ENCODE results near the gene BCAP31. TPM values are rescaled to one million over a fixed set of nuclear protein-coding genes. Genes with fewer than 3 reads are reported as not detected.
"Not testable (repeated sequence)": the region's sequence is repeated elsewhere in the genome, so short reads cannot be mapped to it uniquely, and the experiment has no call there.

Gene BCAP31
- polyA plus RNA-seq, 10 donors = 69.1 to 91.2 (median 73.2) TPM

DNA sequence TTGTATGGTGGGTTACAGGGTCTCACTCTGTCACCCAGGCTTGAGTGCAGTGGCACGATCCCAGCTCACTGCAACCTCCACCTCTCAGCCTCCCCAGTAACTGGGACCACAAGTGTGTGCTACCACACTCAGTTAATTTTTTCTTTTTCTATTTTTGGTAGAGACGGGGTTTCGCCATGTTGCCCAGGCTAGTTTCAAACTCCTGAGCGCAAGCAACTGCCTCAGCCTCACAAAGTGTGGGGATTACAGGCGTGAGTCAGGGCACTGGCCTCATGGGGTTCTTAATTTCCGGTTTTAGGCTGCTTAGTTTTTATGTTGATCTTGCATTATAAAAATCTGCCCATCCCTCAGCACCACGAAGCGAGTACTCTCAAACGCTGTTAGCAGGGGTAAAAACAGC is 6.7 kb downstream of the BCAP31 start:
- no peak for DNase-seq

DNA sequence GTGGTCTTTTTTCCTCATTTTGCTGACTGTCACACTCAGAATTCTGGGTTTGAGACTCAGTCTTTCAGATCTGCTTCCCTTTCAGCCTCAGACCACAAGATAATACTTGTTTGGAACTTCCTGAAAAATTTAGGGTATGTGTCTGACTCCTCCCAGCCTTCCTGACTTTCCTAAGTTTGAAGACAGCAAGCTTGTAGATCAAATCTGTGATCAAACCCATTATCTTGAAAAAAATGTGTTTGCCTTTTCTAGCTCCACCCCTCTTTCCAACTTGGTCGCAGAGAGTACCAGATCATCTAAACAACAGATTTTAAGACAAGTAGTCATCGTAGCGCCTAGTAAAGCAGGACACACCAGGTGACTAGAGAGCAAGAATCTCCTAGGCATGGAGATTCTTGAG is 9.9 kb downstream of the BCAP31 start:
- DNase-seq = no peak

DNA sequence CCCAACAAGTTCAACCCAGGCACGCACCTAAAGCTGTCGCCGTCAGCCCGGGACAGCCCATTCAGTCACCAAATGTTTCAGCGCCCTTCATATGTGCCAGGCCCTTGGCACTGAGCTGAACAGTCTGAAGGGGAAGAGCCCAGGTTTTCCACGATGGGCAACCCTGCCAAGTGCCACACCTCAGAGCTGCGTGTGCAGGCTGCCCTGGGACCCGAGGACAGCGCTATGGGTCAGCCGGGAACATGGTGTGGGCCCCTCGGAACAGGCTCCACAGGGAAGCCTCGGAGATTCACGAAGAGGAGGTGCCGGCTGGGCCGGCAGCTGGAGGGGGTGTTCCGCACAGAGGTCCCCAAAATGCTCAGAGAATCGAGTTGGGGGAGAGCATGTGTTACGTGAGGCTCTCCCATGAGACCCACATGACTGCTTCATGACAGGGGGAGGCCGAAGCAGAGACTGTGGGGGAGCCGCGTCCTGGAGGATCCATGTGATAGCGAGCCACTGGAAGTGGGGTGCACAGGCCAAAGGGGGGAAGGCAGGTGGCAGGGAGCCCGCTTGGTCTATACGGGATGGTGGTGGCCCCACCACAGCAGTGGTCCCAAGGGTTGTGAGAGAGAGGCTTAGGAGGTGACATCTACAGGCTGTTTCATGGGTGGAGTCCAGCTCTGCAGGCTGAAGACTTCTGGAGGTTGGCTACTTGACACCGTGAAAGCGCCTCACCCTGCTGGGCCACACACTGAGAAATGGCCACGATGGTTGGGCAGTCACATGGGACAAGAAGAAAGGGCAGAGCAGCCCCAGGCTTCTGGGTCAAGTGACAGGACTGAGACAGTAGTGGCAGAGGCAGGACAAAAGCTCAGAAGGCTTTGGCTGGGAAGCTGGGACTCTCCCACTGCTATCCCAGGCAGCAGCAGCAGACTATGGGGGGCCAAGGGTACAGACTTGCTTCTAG is 14.2 kb downstream of the BCAP31 start:
- no peak for DNase-seq

DNA sequence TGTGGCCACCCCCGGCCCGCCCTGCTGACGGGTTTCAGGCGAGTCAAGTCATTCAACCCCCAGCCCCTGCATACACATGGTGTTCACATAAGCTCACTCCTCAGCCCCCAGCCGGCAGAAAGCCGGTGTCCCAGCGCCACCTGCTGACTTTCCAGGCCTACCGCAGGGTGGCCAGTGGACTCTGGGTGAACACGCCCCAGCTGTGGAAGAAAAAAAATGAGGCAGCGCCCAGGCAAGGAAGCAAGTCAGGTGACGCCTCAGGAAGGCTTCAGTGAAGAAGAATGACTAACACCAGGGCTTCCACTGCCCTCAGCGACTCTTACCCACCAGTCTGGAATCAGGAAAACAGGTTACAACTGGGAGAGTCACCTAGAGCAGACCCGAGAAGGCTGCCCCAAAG is 15.8 kb downstream of the BCAP31 start:
- peak in 2 of 3 donors; percentile 57 to 71 for DNase-seq

DNA sequence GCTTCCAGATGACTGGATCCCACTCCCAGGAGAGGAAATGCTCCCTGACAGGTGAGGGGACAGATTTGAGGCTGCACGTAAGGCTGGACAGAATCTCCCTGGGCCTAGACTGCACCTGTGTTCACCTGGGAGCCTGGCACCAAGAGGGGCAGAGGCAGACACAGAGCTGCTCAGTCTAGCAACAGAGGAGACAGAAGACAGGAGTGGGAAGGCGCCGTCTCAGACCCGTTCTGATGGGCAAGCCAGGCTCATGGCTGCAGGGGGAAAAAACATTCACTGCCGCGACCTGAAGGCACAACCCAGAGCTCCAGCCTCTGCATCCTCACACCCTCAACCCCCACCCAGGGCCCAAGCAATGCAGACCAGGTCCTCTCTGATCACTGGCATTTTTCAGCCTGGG is 16.8 kb downstream of the BCAP31 start:
- no peak for DNase-seq

DNA sequence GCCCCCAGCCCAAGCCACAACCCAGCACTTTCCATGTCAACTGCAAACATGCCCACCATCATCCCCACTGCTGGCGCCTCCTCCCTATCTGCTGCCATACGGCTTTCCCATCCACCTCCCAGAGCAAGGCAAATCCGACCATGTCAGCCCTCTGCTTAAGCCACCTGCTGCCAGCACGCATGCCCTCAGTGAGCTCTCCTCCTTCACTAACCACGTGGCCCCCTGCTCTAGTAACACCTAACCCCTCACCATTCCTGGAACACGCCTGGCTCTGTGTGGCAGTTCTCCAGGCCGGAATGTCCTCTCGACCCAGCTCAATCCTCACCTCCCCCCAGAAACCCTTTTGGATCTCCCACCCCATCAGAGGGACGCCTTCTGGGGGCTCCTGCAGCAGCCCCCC is 17.4 kb downstream of the BCAP31 start:
- DNase-seq = no peak

DNA sequence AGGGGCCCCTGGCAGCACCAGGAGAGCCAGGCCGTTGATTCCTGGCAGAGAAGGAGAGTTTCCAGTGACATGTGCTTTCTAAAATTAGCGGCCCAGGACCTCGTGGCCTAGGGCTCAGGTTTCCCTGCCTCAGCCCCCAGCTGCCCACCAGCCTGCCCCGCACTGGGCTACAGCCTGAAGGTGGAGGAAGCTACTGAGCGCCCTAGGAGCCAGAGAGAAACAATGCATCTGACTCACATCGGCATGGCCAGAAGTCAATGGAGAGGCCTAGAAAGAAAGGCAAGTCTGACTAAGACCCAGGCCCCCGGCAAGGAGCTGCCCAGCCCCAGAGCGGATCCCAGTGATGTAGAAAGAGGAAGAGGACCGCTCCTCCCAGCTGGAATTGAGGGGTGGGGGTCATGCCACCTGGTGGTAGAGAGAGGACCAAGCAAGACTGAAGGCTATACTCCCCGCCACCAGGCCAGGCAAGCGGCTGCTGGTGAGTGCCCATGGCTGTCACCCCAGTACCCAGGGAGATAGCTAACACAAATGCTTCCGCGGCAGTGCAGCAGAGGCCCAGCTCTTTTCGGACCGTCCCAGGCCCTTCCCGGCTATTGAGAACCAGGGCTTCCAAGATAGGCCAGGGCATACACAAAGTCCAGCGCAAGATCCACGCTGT is 18.7 kb downstream of the BCAP31 start:
- DNase-seq = not testable (repeated sequence)

DNA sequence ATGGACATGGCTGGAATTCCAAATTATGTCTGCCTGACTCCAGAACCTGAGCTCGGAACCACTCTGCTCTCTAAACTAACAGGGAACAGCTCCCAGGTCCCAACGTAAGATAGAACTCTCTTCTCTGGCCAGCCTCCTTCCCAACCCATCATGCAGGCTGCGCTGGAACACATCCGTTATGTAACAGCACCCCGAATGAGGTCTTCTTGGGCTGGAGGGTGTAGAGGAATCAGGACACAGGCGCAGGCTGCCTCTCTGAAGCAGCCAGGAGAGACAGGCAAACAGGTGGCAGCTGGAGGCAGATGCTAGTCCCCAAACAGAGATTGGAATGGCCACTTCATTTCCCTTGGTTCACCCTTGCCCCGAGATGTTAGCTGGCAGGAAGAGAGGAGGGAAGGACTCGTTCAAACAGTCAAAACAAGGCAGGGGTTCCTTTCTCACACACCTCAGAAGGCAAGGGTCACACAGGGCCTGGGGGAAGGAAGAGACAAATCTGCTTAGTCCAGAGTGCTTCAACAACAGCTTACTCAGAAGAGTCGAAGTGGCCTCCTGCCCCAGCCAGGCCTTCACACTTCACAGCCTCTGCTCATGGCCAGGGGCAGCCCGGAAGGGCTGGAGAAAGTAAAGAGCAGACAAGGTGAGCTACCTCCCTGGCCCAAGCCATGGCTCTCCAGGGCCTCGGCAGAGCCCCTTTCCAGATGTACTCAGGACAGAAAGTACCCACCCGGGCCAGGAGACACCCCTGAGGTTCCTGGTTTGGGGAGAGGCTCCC is 19.4 kb downstream of the BCAP31 start:
- DNase-seq = not testable (repeated sequence)

DNA sequence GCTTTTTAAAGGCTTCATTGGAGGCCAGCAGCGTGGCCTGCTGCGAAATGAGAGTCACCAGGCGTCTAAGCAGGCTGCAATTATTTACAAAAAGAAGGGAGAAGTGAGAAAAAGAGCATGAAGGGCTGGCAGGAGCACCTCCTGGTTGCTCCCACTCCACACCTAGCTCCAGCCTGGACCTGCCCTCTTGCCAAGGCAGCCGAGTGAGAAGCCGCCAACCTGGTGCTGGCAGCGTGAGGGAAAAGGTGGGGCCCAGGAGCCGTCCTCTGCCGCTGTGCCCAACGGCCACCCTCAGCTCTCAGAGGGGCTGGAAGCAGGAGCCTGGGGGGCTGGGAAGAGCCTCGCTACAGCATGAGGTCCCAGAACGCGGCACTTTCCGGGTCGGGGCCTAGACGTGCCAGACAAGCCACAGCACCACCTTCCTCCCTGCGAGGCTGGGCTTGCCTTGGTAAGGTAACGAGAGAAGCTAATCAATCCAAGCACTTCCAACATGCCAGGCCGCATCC is 20.1 kb downstream of the BCAP31 start:
- no peak for DNase-seq

DNA sequence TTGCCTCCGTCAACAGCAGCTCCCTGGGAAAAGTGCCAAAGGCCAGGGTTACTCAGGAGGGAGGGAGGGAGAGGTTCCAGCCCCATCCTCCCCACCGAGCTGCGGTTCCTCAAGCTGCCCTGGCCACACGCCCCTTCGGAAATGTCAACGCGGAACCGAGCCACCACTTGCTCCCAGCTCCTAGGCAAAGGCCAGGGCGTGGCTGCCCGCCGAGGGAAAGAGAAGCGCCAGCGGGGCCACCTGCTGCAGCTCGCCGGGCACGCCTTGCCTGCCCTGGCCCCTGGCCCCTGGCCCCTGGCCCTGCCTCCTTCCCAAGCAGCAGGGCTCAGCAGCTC is 21.2 kb downstream of the BCAP31 start:
- DNase-seq = no peak

DNA sequence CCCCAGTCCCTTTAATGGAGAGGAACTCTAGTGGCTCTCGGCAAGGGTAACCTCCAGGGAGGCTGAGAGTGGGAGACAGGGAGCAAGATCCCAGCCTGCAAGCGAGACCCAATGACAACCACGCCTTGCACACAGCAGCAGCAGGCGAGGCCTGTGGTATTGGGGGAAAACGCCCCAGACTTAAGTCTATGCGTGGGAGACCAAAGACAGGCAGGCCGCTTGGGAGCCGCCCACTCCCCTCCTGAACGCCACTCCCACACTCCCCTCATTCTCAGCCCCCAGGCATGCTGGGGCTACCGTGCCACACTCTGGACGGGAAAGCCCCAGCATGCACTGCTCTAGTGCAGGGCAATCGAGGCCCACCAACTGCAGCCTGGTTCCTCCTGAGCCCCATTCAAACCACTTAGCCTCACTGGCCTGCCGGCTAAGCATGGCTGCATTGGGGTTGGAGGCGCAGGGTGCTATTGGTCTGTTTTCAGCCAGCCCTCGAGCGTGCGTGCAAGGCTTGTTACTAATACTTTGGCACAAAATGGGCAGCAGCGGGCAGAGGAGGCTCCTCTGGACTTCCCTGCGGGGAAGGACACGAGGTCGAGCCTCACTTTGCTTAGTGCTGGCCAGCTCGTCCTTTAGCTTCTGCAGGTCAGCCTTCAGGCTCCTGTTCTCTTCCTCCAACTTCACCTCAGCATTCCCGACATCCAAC is 21.7 kb downstream of the BCAP31 start:
- DNase-seq = no peak

DNA sequence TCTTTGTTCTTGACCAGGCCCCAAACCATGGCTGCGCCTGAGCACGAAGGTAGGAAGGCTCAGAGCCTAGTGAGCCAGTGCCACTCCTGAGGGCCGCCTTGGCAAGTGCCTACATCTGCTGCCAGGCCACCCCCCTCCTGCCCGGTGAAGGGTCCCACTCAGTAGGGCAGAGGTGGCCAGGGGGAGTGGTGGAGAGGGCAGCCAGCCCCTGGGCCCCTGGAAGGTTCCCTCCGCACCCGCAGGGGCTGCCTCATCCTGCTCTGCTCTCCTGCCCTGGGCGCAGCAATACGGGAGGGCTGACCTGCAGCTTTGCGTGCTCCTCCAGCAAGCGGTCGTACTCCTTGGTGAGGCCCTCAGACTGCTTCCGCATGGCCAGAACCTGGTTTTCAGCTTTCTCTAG is 22.5 kb downstream of the BCAP31 start:
- no peak for DNase-seq

DNA sequence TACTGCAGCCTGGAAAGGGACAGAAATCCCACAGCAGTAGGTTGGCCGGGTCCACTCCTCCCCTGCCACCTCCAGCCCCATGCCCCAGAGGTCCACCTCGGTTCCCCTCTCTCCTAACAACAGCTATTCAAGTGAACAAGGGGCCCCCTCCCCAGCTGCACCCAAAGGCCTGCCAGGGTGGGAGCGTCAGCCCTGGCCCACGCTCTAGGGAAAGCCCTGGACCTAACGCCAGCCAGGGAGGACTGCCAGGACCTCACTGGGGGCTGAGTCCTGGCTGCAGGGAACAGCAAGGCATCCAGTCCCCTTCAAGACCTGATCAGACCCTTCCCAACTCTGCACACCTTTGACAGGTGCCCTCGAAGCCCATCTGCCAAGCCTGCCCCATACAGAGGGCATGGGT is 23.2 kb downstream of the BCAP31 start:
- no peak for DNase-seq

DNA sequence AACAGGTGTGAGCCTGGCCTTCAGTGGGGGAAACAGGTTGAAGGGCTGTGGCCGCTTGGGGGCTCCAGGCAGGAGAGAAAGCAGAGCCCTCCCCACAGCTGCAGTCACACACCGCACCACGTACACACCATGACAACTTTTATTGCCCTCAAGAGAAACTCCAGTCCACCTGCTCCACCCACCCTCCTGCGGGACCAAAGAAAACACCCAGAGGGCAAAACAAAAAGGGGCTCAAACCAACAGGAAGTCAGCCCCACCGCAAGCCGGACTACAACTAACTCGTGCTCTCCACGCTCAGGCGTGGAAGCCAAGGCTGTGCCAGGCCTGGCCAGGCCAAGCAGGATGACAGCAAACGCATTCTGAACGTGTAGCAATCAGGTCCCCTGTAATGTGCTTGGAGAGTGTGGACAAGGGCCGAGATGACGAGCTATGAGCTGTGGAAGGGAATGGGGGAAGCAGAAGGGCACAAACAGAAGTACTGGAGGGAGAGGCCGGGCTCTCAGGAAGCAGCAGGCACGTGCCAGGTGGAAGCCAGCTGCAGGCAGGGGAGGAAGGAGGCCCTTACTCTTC is 23.7 kb downstream of the BCAP31 start:
- DNase-seq = no peak

DNA sequence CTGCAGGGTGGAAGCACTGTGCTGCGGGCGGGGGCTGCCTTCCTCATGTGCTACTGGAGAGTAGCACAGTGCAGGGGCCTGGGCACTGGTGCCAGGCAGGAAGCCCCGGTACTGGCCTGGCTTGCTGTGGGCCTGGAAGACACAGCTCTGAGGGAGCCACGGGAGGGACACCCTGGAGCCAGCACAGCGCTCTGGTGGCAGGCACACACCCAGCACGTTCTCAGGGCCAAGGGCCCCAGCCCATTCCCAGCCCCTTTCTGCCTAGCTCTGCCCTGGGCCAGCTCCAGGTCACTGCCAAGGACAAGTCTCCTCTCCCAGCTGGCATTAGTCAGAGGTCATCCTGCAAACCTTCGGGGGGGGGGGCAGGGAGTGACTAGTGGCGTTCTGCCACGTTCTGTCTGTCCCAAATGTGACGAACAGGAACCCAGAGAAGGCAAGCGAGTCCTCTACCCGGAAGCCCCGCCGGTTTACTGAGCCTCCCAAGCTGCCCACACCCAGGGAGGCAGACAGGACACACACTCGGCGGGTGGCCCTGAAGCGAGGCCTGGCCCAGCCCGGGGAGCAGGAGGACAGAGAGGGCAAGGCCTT is 24.3 kb downstream of the BCAP31 start:
- not testable (repeated sequence) for DNase-seq

DNA sequence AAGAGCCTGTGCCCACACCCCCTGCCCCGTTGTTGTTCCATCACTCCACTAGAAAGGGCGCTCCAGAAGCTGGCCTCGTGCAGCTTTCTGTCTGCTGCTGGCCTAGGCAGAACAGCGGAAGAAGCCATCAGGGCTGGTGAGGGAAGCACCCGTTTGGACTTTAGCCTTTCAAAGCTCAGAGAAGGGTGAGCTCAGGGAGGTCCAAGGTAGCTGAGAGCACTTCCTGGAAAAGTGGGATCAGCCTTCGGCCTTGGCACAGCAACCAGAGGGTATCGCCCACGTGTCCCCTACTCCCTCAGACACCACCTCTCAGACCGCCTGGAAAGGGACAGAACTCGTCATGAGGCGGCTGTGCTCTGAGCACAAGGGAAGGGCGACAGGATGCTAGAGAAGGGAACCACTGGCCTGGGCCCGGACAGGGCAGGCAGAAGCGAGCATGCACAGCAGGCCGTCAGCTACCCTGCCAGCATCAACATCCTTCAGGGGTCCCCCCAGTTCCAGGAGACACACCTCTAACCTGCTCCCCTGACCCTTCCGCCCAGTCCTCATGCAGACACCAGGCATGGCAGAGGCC is 24.9 kb downstream of the BCAP31 start:
- not testable (repeated sequence) for DNase-seq

DNA sequence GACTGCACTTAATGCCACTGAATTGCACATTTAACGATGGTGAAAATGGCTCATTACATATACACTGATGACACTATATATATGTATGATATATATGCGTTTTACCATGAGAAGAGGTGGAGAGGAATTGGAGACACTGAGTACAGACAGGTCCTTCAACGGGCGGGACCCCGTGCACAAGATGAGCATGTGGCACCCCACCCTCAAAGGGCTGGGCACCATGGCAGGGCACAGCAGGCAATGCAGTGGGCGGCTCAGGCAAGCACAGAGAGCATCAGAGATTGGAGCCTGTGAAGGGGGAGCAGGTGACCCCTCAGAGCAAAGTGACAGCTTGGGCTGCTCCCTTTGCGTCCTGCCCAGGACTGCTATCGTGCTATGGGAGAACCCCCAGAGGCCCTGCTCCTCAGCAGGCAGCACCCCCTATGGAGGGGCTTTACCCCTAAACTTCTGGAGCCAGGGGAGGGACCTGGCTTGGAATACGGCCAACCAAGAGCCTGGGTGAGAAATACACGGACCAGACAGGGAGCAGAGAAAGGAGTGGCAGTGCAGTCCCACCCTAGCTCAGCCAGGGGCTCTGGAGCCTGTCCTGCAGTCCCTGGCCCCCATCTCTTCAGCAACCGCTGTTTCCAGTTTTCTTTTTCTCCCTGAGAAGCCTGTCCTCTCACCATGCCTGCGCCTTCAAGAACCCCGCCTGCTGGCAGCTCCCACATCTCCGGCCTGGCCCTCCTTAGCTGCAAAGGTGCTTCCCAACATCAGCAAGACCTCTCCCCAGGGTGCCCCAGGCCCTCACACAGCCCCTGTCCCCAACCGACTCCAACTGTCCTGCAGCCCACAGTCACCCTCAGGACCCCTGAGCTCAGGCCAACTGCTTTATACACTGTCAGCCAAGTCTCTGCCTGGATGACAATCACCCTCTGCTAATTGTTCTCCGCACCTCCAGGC is 26.0 kb downstream of the BCAP31 start:
- no peak for DNase-seq

DNA sequence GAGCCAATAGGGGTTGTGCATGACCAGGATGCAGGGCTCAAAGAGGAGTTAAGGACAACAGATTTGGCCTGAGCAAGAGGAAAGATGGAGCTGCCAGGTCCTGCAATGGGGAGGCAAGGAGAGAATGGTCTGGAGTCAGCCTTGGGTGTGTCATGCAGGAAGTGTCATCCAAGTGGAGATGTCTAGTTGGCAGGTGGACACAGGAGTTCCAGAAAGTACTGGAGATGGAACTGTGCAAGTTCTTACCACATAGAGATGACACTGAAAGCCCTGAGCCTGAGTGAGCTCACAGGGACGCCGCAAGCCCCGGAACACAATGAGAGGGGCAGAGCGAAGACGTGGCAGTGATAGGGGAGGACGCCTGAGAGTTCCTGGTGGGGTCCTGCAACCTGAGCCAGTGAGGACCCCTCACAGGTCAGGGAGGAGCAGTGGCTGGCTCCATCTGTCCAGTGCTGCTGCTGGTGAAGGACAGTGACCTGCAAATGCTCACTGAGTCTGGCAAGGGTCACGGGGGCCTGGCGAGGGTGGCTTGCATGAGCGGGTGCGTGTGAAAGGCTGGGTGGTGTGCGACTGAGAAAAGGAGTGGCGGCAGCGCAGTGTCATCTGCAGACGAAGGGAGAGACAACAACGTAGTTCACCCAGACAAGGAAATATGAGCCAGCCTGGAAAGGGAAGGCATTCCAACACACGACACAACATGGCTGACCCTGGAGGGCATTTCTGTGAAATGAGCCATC is 27.0 kb downstream of the BCAP31 start:
- not testable (repeated sequence) for DNase-seq

DNA sequence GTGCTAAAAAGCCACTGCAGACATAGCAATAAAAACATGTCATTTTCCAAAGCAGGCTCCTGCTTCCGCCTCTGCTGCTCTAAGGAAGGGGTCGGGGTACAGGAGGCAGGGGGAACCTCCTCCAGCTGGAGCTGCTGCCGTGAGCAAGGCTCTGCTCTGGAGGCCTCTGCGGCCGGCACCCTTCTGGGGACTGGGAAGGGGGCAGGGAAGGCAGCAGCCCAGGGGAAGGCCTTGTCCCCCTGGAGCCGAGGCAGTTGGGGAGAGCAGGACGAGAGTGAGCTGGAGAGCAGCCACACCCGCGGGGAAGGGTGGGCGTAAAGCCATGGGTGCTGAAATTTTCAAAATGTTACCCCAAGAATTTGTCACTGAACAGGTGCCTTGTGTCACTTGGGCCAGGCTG is 27.6 kb downstream of the BCAP31 start:
- not testable (repeated sequence) for DNase-seq

Data from muscle of back (tissue), 11 donors.